WTC11 (cell line): Measurements from ENCODE around the gene AMOT.

Experiments used
- NFYB ChIP-seq: sonication (generic); formaldehyde crosslinking; conservative IDR thresholded peaks from 2 replicates; pipeline ENCODE4 v1.8.0; 2022; ENCODE audit warnings: low read depth, missing genetic modification reagents
- TEAD4 ChIP-seq: sonication (generic); formaldehyde crosslinking; IDR thresholded peaks from 2 replicates; pipeline ENCODE4 v1.8.0; 2022; ENCODE audit warnings: mild to moderate bottlenecking, missing genetic modification reagents
- ZNF317 ChIP-seq: sonication (generic); formaldehyde crosslinking; IDR thresholded peaks from 2 replicates; pipeline ENCODE4 v1.8.1; 2023; ENCODE audit warnings: low read depth, mild to moderate bottlenecking, moderate library complexity, missing genetic modification reagents, borderline replicate concordance
- TF ChIP-seq, protein P1 (sequence below): sonication (generic); formaldehyde crosslinking; IDR thresholded peaks from 2 replicates; pipeline ENCODE4 v1.8.1; 2022; ENCODE audit warnings: mild to moderate bottlenecking, moderate library complexity, missing genetic modification reagents
- TF ChIP-seq, protein P2 (sequence below): fragments of 200-600 bp; IDR thresholded peaks from 2 replicates; pipeline ENCODE4 v1.8.0; 2022; ENCODE audit warnings: antibody characterized with exemption
- TF ChIP-seq, protein P3 (sequence below): sonication (generic); formaldehyde crosslinking; IDR thresholded peaks from 2 replicates; pipeline ENCODE4 v1.8.1; 2023; ENCODE audit warnings: mild to moderate bottlenecking, missing genetic modification reagents, moderate library complexity

DNA sequence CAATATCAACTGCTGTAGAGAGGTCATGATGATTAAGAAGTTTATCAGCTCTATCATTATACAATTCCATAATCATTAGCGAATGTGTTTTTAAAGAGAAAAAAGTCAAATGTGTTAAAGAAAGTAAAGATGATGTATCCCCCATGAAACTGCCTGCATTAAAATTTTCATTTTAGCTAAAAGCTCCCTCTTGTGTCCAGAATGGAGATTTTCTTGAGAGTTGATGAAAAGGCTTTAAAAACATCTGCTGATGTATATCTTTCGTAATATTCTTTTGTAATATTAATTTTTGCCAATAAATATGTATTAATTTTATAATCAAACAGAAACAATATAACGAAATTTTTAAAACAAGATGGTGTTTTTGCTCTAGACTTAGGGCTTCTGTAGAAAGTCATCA lies 108.8 kb downstream of the AMOT start:
- TF ChIP-seq, protein P1, sequence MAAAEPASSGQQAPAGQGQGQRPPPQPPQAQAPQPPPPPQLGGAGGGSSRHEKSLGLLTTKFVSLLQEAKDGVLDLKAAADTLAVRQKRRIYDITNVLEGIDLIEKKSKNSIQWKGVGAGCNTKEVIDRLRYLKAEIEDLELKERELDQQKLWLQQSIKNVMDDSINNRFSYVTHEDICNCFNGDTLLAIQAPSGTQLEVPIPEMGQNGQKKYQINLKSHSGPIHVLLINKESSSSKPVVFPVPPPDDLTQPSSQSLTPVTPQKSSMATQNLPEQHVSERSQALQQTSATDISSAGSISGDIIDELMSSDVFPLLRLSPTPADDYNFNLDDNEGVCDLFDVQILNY: no peak
- TF ChIP-seq, protein P2, sequence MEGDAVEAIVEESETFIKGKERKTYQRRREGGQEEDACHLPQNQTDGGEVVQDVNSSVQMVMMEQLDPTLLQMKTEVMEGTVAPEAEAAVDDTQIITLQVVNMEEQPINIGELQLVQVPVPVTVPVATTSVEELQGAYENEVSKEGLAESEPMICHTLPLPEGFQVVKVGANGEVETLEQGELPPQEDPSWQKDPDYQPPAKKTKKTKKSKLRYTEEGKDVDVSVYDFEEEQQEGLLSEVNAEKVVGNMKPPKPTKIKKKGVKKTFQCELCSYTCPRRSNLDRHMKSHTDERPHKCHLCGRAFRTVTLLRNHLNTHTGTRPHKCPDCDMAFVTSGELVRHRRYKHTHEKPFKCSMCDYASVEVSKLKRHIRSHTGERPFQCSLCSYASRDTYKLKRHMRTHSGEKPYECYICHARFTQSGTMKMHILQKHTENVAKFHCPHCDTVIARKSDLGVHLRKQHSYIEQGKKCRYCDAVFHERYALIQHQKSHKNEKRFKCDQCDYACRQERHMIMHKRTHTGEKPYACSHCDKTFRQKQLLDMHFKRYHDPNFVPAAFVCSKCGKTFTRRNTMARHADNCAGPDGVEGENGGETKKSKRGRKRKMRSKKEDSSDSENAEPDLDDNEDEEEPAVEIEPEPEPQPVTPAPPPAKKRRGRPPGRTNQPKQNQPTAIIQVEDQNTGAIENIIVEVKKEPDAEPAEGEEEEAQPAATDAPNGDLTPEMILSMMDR: no peak
- TF ChIP-seq ZNF317 (CRISPR knock-in tag): no peak
- TF ChIP-seq TEAD4: no peak
- no peak for TF ChIP-seq NFYB (CRISPR knock-in tag)
- TF ChIP-seq, protein P3, sequence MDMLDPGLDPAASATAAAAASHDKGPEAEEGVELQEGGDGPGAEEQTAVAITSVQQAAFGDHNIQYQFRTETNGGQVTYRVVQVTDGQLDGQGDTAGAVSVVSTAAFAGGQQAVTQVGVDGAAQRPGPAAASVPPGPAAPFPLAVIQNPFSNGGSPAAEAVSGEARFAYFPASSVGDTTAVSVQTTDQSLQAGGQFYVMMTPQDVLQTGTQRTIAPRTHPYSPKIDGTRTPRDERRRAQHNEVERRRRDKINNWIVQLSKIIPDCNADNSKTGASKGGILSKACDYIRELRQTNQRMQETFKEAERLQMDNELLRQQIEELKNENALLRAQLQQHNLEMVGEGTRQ: no peak
